GM12872 (cell line): ENCODE results near the gene PSMD8.

Experiments
- TF ChIP-seq, protein P1 (sequence below): IDR thresholded peaks from 3 replicates; pipeline ENCODE4 v1.5.1; 2011; ENCODE audit warnings: low read depth, mild to moderate bottlenecking, low read length, moderate library complexity; ENCODE audit not compliant: insufficient read depth

The PSMD8 gene

DNA sequence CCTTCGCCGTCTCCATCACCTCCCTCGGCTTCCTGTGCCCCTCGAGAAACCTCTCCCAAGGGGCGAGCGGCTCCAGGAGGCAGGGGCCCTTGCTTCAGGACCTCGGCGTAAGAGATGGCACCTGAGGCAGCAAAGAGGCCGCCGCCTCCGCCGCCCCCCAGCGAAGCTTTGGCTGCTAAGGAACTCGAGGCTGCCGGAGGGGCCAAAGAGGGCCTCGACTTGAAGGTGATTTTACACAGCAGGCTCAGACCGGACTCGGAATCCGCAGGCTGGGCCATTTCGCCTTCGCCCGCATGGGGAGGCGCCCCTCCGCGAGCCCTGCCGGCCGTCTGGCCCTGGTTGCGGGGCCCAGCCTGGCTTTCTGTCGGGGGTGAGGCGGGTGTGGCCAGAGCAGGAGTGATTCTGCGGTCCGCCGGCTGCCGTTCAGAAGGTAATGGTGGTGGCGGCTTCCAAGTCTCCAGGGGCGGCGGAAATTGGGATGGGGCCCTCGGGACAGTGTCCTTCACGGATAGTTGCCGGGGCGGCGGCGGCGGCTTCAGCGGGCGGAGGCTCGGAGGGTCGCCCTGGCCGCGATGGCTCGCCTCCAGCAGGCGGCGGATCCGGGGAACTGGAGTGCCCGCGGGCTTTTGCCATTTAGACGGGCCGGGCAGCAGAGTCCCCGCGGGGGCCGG lies 12.1 kb downstream of the PSMD8 start:
- TF ChIP-seq, protein P1, sequence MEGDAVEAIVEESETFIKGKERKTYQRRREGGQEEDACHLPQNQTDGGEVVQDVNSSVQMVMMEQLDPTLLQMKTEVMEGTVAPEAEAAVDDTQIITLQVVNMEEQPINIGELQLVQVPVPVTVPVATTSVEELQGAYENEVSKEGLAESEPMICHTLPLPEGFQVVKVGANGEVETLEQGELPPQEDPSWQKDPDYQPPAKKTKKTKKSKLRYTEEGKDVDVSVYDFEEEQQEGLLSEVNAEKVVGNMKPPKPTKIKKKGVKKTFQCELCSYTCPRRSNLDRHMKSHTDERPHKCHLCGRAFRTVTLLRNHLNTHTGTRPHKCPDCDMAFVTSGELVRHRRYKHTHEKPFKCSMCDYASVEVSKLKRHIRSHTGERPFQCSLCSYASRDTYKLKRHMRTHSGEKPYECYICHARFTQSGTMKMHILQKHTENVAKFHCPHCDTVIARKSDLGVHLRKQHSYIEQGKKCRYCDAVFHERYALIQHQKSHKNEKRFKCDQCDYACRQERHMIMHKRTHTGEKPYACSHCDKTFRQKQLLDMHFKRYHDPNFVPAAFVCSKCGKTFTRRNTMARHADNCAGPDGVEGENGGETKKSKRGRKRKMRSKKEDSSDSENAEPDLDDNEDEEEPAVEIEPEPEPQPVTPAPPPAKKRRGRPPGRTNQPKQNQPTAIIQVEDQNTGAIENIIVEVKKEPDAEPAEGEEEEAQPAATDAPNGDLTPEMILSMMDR = no peak

DNA sequence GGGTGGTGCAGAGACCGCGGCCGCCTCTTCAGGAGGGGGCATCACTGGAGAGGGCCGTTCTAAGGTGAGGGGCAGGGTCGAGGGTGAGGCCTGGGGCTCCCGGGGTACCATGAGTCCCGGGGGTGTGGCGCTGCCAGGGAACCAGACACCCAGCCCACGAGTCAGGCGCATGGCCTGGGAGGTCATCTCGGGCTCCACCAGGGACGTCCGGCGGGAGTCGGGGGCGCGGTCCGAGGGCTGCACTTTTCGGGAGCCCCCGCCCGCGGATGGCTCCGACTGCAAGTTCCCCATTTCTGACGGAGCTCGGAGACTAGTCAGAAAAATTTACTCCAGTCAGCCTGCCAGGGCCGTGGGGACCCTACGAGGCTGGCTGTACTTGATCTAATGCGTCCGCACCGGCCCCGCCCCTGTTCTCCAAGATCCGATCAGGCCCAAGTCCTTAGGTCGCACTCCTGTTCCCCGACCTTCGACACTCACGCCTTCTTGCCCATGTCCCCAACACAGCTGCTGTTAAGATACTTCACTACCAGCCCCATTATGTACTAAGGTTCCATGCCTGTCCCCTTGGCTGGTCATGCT lies 12.7 kb downstream of the PSMD8 start:
- TF ChIP-seq, protein P1 = no peak

DNA sequence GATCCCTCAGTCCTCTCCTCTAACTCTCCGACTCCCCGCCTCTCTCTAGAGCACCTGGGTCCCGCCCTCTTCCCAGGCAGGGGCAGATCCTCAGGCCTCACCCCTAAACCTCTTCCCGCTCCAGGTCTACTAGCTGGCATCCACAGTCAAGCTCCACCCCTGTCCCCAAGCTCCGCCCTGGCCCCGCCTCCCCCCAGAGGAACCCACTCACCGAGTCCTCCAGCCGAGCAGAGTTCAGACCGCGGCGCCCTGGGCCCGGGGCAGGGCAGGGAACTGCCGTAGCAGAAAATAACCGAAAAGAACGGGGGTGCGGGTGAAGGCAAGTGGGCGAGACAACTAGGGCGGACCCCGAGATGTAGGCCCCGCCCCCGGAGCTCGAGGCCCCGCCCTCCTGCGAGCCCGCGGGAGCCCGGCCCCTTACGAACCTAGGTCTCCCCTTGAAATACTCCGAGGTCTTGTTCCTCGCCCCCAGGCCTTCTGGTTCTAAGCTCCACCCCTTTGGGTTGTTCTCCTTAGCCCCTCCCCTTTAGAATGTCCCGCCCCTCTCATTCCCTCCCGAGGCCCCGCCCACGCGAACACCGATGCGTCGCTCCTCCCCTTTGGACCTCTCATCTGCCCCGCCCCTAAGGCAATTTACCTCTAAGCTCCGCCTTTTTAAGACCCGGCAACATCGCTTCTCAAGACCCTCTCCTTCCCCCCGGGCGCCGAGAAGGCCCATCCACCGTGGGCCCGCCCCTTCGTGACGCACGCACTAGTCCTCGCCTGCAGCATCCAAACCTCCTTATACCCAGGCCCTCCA lies 13.4 kb downstream of the PSMD8 start, which contains the start of gene GGN:
GGN (minus strand) TSS at position 485 of the 799 bp plus-strand sequence. CDS start 773 bp downstream, outside the sequence.
- TF ChIP-seq, protein P1 = no peak

DNA sequence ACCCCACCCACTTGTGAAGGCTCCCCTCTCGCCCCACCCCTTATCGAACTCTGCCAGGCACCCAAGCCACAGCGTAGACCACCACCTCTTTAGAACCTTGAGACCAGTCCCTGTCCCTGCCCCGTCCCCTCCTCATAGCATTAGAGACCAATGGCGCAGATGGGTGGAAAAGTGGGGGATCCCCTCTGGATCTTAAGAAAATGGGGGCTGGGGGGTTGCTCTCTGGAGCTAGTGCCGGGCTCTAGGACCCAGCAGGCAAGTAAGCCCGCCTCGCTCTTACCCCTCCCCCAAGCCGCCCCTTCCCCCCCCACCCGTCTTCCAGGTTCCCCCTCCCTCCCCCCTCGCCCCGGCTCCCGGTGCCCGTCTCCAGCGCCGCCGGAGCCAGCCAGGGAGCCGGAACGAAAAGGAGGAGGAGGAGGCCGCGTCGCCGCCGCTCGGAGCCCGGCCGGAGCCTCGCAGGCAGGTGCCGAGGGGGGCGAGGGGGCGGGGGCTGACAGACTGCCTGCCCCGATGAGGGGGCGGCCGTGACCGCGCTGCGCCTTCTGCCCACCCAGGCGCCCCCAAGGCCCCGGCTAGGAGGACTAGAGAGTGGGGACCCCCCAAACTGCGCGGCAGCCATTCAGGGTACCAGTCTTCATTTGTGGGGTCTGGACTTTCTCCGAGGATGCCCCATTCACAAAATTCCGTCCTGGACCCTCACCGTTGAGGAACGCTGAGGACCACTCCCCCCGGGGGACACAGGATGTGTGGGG lies 14.2 kb downstream of the PSMD8 start, which contains the start of gene SPRED3:
SPRED3 (plus strand) TSS at position 349 of the 752 bp plus-strand sequence. CDS start 1,606 bp downstream, outside the sequence.
- TF ChIP-seq, protein P1 = no peak

- TF ChIP-seq, protein P1 = no peak
These were observed 14.9 kb downstream of the PSMD8 start for GRCh38 chr19:38389101-38389925.

DNA sequence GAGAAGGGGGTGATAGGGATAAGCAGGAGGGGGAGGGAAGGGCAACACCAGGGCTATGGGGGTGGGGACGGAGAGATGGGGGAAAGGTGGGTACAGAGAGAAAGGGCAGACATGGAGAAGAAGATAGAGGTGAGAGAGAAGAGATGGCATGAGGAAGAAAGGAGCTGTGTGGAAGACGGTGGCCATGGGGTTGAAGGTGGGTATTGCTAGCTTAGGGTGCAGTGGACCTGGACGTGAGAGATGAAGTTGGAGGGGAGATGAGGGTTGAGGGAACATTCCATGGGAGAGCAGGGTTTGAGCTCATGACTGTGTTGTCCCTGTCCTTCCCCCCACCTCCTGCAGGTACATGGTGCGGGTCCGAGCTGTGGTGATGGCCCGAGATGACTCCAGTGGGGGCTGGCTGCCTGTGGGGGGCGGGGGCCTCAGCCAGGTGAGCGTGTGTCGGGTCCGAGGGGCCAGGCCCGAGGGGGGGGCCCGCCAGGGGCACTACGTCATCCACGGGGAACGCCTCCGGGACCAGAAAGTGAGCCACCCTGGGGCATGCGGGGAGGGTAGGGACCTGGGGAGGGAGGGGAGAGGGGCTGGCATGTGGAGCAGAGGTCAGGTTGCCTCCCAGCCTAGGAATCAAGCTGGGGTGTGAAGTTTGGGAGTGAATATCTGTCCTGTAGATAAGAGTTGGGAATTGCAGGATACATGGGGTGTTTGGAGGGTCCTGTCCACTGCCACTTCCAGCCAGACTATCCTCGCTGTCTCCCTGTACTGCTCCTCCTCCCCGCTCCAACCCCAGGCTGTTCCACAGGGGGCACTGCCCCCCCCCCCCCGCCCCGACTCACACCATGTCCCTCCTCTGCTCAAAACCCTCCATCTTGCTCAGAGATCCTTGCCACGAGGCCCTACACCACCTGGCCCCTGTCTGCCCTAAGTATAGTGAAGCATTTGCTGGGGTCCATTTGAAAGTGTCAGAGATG lies 15.9 kb downstream of the PSMD8 start:
- TF ChIP-seq, protein P1 = no peak
